Adipose tissue (tissue), 3 donors: ENCODE measurements around the gene SLC35F3. TPM values are rescaled to one million over a fixed set of nuclear protein-coding genes. Genes with fewer than 3 reads are reported as not detected.
"Not testable (repeated sequence)": the region's sequence is repeated elsewhere in the genome, so short reads cannot be mapped to it uniquely, and the experiment has no call there.

ENCODE experiments used
- H3K27ac ChIP-seq: one replicate; pipeline ENCODE4 v1.5.1; 2013; ENCODE audit warnings: low read depth, low read length
- WGBS, 3 donors: extraction: QIAGEN DNeasy Blood & Tissue Kit; methylation state at CpG; one replicate each; pipeline ENCODE4 v1.1.7; 2013; 5-methylcytosine and 5-hydroxymethylcytosine counted together
- polyA plus RNA-seq, 3 donors: library from polyadenylated mRNA; stranded (reverse); fragments of 200-250 nt; gene quantifications; one replicate each; pipeline ENCODE4 v1.2.3, GENCODE V29; 2013
- donor health status: healthy with polysubstance abuse.
- donor health status: Bipolar disorder and iron deficiency.
- donor health status: healthy.

The SLC35F3 gene
- polyA plus RNA-seq, 3 donors = 0.03 to 4.0 TPM; not detected in 1

- H3K27ac ChIP-seq = no peak overlapping the region
- WGBS, 3 donors = 78 to 93% (median 89%) methylated on average over 3 of the region's 3 CpGs
Observed at GRCh38 chr1:234149217-234149616, 244.7 kb downstream of the SLC35F3 start.

DNA sequence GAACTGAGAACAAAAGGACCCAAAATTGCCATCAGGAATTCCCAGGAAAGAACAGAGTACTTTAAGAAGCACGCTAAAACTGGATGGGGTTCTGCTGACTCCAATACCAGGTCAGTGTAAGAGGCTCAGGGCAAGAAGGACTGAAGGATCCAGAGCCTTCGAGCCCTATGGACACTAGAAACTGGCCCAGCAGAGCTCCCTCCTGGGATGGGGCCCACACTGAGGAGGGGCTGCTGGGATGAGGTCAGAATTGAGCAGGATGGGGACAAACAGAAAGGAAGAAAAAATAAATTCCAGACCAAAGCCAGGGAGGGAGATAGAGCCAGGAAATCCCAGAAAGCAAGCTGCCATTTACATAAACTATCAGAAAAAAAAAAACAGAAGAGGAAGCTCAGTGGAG is 246.4 kb downstream of the SLC35F3 start:
- no peak overlapping the region for H3K27ac ChIP-seq
- WGBS, 3 donors = 74 to 88% (median 76%) methylated on average over 2 of the region's 2 CpGs

DNA sequence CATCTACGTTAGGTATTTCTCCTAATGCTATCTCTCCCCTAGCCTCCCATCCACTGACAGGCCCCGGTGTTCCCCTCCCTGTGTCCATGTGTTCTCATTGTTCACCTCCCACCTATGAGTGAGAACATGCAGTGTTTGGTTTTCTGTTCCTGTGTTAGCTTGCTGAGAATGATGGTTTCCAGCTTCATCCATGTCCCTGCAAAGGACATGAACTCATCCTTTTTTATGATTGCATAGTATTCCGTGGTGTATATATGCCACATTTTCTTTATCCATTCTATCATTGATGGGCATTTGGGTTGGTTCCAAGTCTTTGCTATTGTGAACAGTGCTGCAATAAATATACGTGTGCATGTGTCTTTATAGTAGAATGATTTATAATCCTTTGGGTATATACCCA is 247.9 kb downstream of the SLC35F3 start:
- not testable (repeated sequence) for H3K27ac ChIP-seq
- WGBS, 3 donors = 90 to 97% (median 90%) methylated on average over 3 to 4 of the region's 4 CpGs

DNA sequence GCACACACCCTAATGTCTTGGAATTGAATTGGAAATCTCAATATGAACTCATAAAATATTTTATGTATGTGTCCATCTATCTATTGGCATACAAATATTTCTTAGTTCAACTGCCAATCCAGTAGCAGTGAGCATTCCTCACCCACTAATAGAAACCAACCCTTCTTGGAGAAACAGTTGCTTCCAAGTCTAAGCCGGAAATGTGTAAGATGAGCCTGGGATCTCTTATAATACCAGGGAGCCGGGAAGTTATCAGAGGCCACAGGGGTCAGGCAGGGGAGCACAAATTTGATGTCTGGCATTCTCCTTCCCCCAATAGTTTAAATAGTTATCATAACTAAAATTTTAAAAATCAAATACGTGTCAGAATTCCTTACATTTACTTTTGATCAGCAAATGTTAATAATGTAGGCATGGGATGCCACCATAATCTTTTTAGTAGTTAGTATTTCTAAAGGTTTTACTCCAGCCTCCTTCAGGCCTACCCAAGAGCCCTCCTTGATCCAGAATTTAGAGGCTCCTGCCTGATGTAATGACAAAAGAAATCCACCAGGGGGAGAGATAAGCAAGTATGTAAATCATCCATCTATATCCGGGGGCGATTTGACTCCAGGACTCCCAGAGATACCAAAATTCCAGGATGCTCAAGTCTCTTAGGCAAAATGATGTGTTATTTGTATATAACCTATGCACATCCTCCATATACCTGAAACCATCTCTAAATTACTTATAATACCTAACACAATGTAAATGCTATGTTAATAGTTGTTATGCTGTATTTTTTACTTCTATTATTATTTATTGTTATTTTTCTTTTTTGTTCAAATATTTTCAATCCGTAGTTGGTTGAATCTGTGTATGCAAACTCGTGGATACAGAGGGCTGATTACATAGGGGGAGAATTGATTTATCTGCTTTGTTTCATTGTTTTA is 250.1 kb downstream of the SLC35F3 start:
- H3K27ac ChIP-seq = no peak overlapping the region
- 37 to 44% (median 40%) methylated on average over 7 of the region's 7 CpGs for WGBS, 3 donors

DNA sequence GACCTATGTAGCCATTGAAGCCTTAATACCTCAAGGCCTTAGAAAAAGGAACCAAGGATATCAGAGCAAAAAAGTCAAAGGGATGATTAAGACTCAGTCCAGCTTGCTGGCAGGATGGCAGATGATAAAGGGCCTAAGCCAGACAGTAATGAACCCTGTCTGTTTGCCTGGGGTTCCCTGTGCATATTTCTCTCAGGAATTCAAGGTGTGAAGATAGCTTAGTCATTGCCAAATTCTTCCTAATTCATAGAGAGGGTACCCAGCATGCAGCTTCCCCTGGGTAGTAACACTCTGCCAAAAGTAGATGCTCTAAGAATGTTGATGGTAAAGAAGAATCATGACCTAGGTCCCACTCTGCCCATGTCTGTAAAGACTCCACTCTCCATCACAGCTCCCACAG is 258.2 kb downstream of the SLC35F3 start:
- no peak overlapping the region for H3K27ac ChIP-seq

DNA sequence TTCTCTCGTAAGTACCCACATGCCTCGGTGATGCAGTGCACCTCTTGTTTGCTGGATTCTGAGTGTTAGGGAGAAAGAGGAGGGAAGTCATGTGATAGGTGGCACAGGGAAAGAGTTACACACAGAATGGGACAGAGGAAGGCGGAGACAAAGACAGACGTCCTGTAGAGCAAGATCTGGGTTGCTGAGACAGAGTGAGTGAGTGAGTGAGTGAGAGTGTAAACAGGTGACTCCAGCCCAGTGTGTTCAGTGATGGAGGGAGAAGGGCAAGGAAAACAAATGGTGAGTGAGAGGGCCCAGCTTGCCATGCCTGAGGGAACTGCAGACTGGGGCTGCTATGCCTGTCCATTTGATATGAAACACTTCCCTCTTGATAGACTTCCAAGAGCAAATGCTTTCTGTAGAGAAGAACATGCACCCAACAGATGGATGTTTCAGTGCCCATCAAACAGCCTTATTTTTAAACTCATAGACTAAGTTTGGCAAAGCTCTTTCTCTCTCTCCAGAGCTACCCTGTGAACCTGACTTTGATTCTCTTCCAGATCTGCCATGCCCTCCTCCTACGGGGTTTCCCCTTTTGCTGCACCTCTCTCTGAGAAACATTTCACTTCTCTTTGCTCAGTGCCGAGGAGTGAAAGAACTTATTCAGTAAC is 258.9 kb downstream of the SLC35F3 start:
- no peak overlapping the region for H3K27ac ChIP-seq
- 50 to 55% (median 53%) methylated on average over 6 of the region's 6 CpGs for WGBS, 3 donors

- WGBS, 3 donors = 50 to 58% (median 54%) methylated on average over 5 of the region's 5 CpGs
- no peak overlapping the region for H3K27ac ChIP-seq
Observed at GRCh38 chr1:234164098-234164709, 259.7 kb downstream of the SLC35F3 start.

DNA sequence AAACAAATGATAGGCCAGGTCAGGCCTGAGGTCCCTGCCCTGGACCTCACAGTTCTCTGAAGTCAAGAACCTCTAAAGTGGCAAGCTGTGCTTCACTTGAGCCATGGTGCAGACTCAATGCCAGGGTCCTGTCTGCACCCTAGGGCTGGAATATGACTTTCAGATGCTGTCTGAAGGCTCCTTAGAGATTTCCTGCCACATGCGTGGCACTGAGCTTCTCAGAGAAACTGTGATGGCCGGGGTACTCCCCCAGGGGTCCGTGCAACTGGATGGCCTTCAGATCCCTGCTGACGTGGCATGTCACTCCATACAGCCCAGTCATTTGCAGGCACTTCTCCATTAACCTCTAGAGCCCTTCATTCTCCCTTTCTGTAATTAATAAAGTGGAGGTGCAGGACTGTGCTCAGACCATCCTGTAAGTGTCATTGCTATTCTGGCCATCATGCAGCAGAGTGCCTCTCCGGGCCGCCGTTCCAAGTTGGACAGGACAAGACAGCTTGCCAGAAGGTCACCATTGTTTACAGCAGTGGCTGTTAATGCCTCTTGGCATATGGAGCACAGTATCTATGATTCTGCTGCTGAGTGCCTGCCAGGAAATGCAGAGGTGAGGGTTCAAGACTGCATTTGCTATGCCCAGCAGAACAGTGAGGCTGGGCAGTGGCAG is 263.7 kb downstream of the SLC35F3 start:
- WGBS, 3 donors = 69 to 75% (median 69%) methylated on average over 7 of the region's 7 CpGs
- no peak overlapping the region for H3K27ac ChIP-seq

GRCh38 chr1:234169161-234169849 is 264.8 kb downstream of the SLC35F3 start:
- 80 to 85% (median 83%) methylated on average over 9 of the region's 9 CpGs for WGBS, 3 donors
- H3K27ac ChIP-seq = no peak overlapping the region

DNA sequence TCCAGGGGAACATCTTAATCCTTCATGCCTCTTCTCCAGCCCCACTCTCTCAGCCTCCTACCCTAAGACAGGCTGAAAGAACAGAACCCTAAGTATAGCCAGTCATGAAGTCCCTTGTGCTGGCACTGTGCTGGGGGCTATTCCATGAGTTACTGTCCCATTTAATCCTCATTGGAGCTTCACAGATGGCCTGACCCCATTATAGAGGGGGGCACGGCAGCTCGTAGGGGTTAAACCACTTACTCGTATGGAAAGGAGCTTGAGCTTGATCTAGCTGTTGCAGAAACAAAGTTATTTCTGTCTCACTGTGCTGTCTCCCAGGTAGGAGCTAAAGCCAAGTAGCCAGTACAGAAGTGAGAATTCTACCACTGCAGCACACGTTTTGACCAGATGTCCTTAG is 265.6 kb downstream of the SLC35F3 start:
- 65 to 71% (median 66%) methylated on average over 4 of the region's 4 CpGs for WGBS, 3 donors
- H3K27ac ChIP-seq = no peak overlapping the region

DNA sequence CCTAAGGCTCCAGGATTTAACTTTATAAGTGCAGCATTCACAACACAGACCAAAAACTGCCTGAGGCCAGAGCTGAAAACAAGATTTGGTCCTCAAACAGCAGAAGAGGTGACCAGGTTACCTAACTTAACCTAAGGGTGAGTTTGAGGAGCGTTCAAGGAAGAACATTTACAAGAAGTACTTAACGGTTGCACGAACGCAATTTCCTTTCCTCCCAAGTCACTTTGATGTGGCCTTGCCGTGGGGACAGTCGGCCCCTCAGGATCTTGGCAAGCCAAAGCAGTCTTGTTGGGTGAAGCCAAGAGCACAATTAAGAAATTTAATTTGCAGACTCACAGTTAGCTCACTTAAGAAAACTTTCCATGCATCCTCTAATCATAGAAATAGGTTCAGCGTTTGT is 266.1 kb downstream of the SLC35F3 start:
- WGBS, 3 donors = 36 to 70% (median 43%) methylated on average over 7 of the region's 7 CpGs
- no peak overlapping the region for H3K27ac ChIP-seq

DNA sequence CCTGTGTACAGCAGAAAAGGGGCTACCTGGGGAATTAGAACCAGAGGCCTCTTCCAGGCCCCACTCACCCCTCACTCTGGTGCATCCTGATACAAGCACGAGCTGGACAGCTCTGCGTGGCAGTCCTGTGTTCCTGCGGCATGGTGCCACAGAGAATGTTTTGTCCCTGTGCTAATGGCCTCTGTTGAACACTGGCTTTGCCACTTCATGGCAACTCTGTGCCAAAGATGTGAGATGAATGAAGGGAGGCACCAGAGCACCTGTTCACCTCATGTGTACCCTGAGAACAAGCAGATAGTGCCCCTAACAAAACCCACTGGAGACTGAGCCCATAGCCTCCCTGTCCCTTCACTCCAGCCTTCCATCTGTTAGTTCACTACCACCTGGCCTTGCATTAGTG is 269.5 kb downstream of the SLC35F3 start:
- no peak overlapping the region for H3K27ac ChIP-seq
- 58 to 84% (median 76%) methylated on average over 3 of the region's 3 CpGs for WGBS, 3 donors

DNA sequence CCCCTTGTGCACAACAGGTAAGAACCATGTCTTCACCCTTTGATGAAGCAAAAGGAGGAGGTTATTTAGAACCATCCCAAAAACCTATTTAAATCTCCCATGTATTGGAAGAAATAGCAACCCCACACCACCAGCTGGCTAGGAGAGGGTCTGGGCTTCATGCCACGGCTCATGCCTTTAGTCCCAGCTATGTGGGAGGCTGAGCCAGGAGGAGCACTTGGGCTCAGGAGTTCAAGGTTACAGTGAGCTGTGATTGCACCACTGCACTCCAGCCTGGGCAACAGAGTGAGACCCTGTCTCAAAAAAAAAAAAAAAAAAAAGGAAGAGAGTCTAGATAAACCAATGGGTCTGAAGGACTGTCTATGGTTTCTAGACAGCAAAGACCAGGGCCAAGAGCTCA is 270.9 kb downstream of the SLC35F3 start:
- H3K27ac ChIP-seq = no peak overlapping the region
- WGBS, 3 donors = 70 to 88% (median 86%) methylated on average over 1 of the region's 1 CpG

DNA sequence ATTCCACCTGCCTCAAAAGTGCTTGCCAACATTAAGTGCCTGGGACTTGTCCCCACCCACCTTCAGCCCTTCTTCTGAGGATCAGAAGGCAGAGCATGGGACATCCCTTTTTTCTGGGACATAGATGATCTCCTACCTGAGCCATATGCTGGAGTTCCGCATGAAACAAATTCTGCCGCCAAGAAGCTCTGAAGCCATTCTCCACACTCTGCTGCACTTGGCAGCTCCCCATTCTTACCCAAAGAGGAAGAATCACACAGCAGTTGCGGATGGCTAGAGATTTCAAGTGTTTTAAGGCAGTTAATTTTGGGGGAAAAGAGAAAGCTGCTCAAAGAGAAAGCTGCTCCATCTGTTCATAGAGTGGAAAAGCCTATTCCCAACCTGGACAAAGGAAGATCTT is 271.5 kb downstream of the SLC35F3 start:
- 89 to 94% (median 93%) methylated on average over 3 of the region's 3 CpGs for WGBS, 3 donors
- no peak overlapping the region for H3K27ac ChIP-seq

GRCh38 chr1:234176847-234177246 is 272.4 kb downstream of the SLC35F3 start:
- WGBS, 3 donors = 95 to 98% (median 98%) methylated on average over 2 of the region's 2 CpGs
- not testable (repeated sequence) for H3K27ac ChIP-seq

DNA sequence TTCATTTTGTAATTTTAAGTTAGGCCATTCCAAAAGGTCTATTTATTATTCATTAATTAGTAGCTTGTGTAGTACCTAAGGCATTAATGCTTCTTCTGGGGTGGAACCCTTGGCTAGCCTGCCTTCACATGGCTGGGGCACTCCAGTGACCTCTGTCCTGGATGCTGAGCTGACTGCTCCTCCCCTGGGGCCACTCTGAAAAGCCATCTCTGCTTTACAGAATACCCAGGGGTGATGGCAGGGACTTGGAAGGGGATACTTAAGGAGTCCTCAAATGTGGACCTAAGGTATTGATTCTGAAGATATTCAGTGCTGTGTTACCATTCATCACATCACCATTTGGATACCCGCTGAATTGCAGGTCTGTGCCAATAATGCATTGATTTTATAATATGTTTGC is 281.0 kb downstream of the SLC35F3 start:
- H3K27ac ChIP-seq = no peak overlapping the region
- 54 to 97% (median 94%) methylated on average over 1 of the region's 1 CpG for WGBS, 3 donors

- H3K27ac ChIP-seq = no peak overlapping the region
- 85 to 91% (median 89%) methylated on average over 6 of the region's 6 CpGs for WGBS, 3 donors
Observed at GRCh38 chr1:234186037-234186688, 281.7 kb downstream of the SLC35F3 start.

DNA sequence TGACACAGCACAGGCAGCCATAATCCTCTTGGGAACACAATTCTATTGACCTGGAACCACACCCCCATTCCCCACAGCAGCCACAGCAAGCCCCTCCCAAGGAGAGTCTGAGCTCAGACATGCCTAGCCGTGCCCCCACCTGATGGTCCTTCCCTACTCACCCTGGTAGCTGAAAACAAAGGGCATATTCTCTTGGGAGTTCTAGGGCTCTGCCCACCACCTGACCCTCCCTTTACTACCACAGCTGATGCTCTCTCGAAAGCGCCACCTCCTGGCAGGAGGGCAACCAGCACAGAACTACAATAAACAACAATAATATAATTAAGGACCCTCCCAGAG is 283.9 kb downstream of the SLC35F3 start:
- no peak overlapping the region for H3K27ac ChIP-seq
- 43 to 45% (median 43%) methylated on average over 3 of the region's 3 CpGs for WGBS, 3 donors
